Endothelial cell of hepatic sinusoid (primary cell): Measurements from ENCODE around the gene RTBDN.

Experiments
- in situ Hi-C: cut with HindIII; loops from 2 replicates; pipeline ENCODE4 v1.10.0; 2017; ENCODE audit warnings: low sequenced_read_pairs

Gene RTBDN

GRCh38 chr19:12858041-12858928, 23.9 kb upstream of the RTBDN start:
- in situ Hi-C loops = no loop called here

- in situ Hi-C loops = no loop called here
These were observed 22.3 kb upstream of the RTBDN start for GRCh38 chr19:12856653-12857052.

- in situ Hi-C loops = loop anchor here (5.0 kb wide), 1 partner anchor 80 kb away; no protein-coding TSS in a partner anchor
These were observed 13.1 kb upstream of the RTBDN start for GRCh38 chr19:12847159-12848139.

- in situ Hi-C loops = loop anchor here (5.0 kb wide), 1 partner anchor 79 kb away; no protein-coding TSS in a partner anchor
These were observed 12.2 kb upstream of the RTBDN start for GRCh38 chr19:12846613-12847012.

- in situ Hi-C loops = no loop called here
These were observed 9.8 kb upstream of the RTBDN start for GRCh38 chr19:12843999-12844732.

- in situ Hi-C loops = no loop called here
These were observed 8.9 kb upstream of the RTBDN start for GRCh38 chr19:12843328-12843727.

- in situ Hi-C loops = no loop called here
These were observed 8.1 kb upstream of the RTBDN start for GRCh38 chr19:12842511-12842910.

- in situ Hi-C loops = no loop called here
These were observed 6.7 kb upstream of the RTBDN start for GRCh38 chr19:12841094-12841493.

GRCh38 chr19:12840091-12841079, 6.0 kb upstream of the RTBDN start:
- in situ Hi-C loops = no loop called here

GRCh38 chr19:12838886-12839756, 4.7 kb upstream of the RTBDN start:
- in situ Hi-C loops = no loop called here

- in situ Hi-C loops = no loop called here
These were observed 4.0 kb upstream of the RTBDN start, which contains the start of gene MAST1 for GRCh38 chr19:12838182-12838885. Gene MAST1 (plus strand): TSS chr19:12838515. CDS start chr19:12838573, 58 bp downstream.

GRCh38 chr19:12837225-12837624, 2.8 kb upstream of the RTBDN start:
- in situ Hi-C loops = no loop called here

- in situ Hi-C loops = no loop called here
These were observed 2.1 kb upstream of the RTBDN start for GRCh38 chr19:12836529-12836863.

GRCh38 chr19:12834976-12835757, 788 bp upstream of the RTBDN start:
- in situ Hi-C loops = no loop called here

GRCh38 chr19:12833738-12834565, 427 bp downstream of the RTBDN start:
- in situ Hi-C loops = no loop called here

- in situ Hi-C loops = no loop called here
These were observed 1.0 kb downstream of the RTBDN start for GRCh38 chr19:12833418-12833737.

- in situ Hi-C loops = no loop called here
These were observed 5.9 kb downstream of the RTBDN start for GRCh38 chr19:12828494-12828893.
